Activated CD4-positive, CD25-positive, alpha-beta regulatory T cell treated with anti-CD3 and anti-CD28 coated beads, Interleukin-2, amount 50 U/mL, for 24 hours (primary cell): ENCODE measurements around the gene HRH1.
"Not testable (repeated sequence)": the region's sequence is repeated elsewhere in the genome, so short reads cannot be mapped to it uniquely, and the experiment has no call there.

Experiments
- ATAC-seq, 2 donors: fragments of 150-1000 bp; cut with Tn5 transposase; one replicate each; pipeline ENCODE4 v1.10.0; 2021; ENCODE audit warnings: mild to moderate bottlenecking in 1 of 2, moderate library complexity in 1 of 2

HRH1 gene

GRCh38 chr3:11211531-11212298 lies 57.4 kb downstream of the HRH1 start:
- no peak for ATAC-seq

- ATAC-seq: no peak
These were observed 58.0 kb downstream of the HRH1 start for GRCh38 chr3:11212299-11212608.

- ATAC-seq: no peak
These were observed 58.5 kb downstream of the HRH1 start for GRCh38 chr3:11212784-11213183.

GRCh38 chr3:11213810-11214450 lies 59.6 kb downstream of the HRH1 start:
- no peak for ATAC-seq

- ATAC-seq: no peak
These were observed 60.2 kb downstream of the HRH1 start for GRCh38 chr3:11214451-11214978.

GRCh38 chr3:11217370-11217769 lies 63.1 kb downstream of the HRH1 start:
- ATAC-seq: not testable (repeated sequence)

GRCh38 chr3:11220230-11220629 lies 65.9 kb downstream of the HRH1 start:
- no peak for ATAC-seq

GRCh38 chr3:11221818-11222415 lies 67.6 kb downstream of the HRH1 start:
- no peak for ATAC-seq

- ATAC-seq: no peak
These were observed 69.7 kb downstream of the HRH1 start for GRCh38 chr3:11224010-11224409.

- no peak for ATAC-seq
These were observed 70.6 kb downstream of the HRH1 start for GRCh38 chr3:11224870-11225229.

GRCh38 chr3:11226042-11226370 lies 71.7 kb downstream of the HRH1 start:
- ATAC-seq: no peak

GRCh38 chr3:11228041-11228440 lies 73.7 kb downstream of the HRH1 start:
- no peak for ATAC-seq

GRCh38 chr3:11230125-11230524 lies 75.8 kb downstream of the HRH1 start:
- ATAC-seq: no peak

- ATAC-seq: no peak
These were observed 76.5 kb downstream of the HRH1 start for GRCh38 chr3:11230832-11231231.

GRCh38 chr3:11235385-11235784 lies 81.1 kb downstream of the HRH1 start:
- ATAC-seq: no peak

- no peak for ATAC-seq
These were observed 82.5 kb downstream of the HRH1 start for GRCh38 chr3:11236588-11237461.

- peak; percentile 45 to 50 for ATAC-seq
These were observed 83.8 kb downstream of the HRH1 start for GRCh38 chr3:11238060-11238459.

- peak; percentile 67 to 71 for ATAC-seq
These were observed 84.6 kb downstream of the HRH1 start for GRCh38 chr3:11238880-11239279.

GRCh38 chr3:11239796-11240195 lies 85.5 kb downstream of the HRH1 start:
- ATAC-seq: no peak

GRCh38 chr3:11240496-11240895 lies 86.2 kb downstream of the HRH1 start:
- ATAC-seq: peak; percentile 77 to 78

- no peak for ATAC-seq
These were observed 89.9 kb downstream of the HRH1 start for GRCh38 chr3:11244121-11244677.

GRCh38 chr3:11245276-11245675 lies 91.0 kb downstream of the HRH1 start:
- ATAC-seq: no peak
